Stimulated activated CD8-positive, alpha-beta memory T cell treated with anti-CD3 and anti-CD28 coated beads, Interleukin-7, amount 100 ng/mL, for 4 hours (primary cell): ENCODE data around the gene RS1.

Experiments
- DNase-seq, 2 donors: peaks; one replicate each; pipeline ENCODE4 v3.0.0-alpha.2; 2020; ENCODE audit warnings: low read depth in 2 of 2

Gene RS1

GRCh38 chrX:18598413-18598812, 73.5 kb downstream of the RS1 start:
- DNase-seq = no peak

DNA sequence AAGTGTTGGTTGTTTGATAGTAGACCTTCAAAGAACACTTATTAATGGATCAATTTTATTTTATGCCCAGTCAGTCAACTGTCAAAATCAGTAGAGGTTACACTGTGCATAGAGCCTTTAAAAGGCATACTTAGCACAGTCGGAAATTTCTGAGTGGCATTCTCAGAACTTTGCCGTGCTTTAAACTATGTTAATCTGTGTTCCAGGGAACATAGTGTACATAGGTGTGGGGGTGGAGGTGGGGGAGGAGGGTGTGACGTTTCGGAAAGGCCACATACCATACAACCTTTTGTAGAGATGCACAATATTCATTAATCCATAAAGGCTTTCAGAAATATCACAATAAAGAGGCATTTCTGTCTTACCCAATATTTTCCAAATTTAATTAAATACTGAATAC, 75.8 kb downstream of the RS1 start:
- no peak for DNase-seq

DNA sequence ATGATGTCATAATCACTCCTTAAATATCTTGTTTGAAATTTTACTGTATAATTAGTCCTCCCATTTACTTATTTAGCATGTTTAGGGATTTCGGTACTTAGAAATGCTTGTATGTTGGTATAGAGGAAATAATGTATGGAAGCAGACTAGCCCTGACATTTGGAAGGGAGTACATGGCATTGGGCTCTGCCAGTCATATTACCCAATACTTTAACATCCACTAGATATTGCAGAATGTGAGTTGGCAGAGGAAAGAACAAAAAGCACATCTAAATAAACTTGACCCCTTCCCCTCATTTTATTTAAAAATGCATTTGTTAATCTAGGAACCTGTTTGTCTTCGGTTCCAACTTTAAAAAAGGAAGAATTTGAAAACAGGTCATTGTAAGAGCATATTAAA, 77.8 kb downstream of the RS1 start:
- DNase-seq = no peak

DNA sequence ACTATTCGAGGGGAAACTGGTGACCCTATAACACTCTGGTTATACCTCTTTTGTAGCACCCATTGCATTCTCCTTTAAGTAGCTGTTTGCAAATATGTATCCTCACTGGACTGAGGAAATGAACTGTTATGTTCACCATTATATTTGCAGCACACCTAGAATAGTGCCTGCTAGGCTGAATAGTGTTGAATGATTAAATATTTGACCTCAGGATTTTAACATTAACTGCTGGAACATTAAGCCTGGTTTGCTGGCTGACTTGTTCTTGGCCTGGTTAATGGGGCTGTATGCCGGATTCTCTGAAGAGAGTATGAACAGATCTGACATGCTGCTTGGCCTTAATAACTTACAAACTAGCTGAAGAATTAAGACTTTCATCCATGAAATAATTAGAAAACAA, 80.1 kb downstream of the RS1 start:
- no peak for DNase-seq
